HepG2 (cell line): ENCODE results near the gene WNK4. TPM values are rescaled to one million over a fixed set of nuclear protein-coding genes. Genes with fewer than 3 reads are reported as not detected.

Experiments used
- AHDC1 ChIP-seq: sonication (generic); formaldehyde crosslinking; IDR thresholded peaks from 2 replicates; pipeline ENCODE4 v1.5.1; 2020; ENCODE audit warnings: mild to moderate bottlenecking, missing genetic modification reagents, borderline replicate concordance
- ATAD3A ChIP-seq: sonication (generic); formaldehyde crosslinking; IDR thresholded peaks from 2 replicates; pipeline ENCODE4 v1.4.0; 2020; ENCODE audit warnings: missing genetic modification reagents
- BCL3 ChIP-seq: sonication (generic); formaldehyde crosslinking; IDR thresholded peaks from 2 replicates; pipeline ENCODE4 v1.5.1; 2020; ENCODE audit warnings: mild to moderate bottlenecking, missing genetic modification reagents, moderate library complexity
- BCL6 ChIP-seq: IDR thresholded peaks from 2 replicates; pipeline ENCODE4 v1.6.1; 2016; ENCODE audit warnings: missing genetic modification reagents, missing compliant biosample characterization
- CEBPB ChIP-seq: IDR thresholded peaks from 2 replicates; pipeline ENCODE4 v1.6.1; 2011; ENCODE audit warnings: low read depth, low read length, improper control_type of control experiment, borderline replicate concordance
- DNMT1 ChIP-seq: sonication (generic); formaldehyde crosslinking; IDR thresholded peaks from 2 replicates; pipeline ENCODE4 v1.5.1; 2020; ENCODE audit warnings: mild to moderate bottlenecking, missing genetic modification reagents
- DRAP1 ChIP-seq: IDR thresholded peaks from 2 replicates; pipeline ENCODE4 v1.6.1; 2016; ENCODE audit warnings: missing genetic modification reagents, missing compliant biosample characterization
- FOXA3 ChIP-seq: IDR thresholded peaks from 2 replicates; pipeline ENCODE4 v1.6.1; 2016; ENCODE audit warnings: missing genetic modification reagents, missing compliant biosample characterization
- HOXA3 ChIP-seq: sonication (generic); formaldehyde crosslinking; IDR thresholded peaks from 2 replicates; pipeline ENCODE4 v1.5.0; 2020; ENCODE audit warnings: missing genetic modification reagents
- ISL2 ChIP-seq: sonication (generic); formaldehyde crosslinking; IDR thresholded peaks from 2 replicates; pipeline ENCODE4 v1.5.0; 2020; ENCODE audit warnings: missing genetic modification reagents
- KDM1A ChIP-seq: IDR thresholded peaks from 2 replicates; pipeline ENCODE4 v1.6.1; 2016; ENCODE audit warnings: missing compliant biosample characterization
- LRRFIP1 ChIP-seq: sonication (generic); formaldehyde crosslinking; conservative IDR thresholded peaks from 2 replicates; pipeline ENCODE4 v1.4.0; 2020; ENCODE audit warnings: missing genetic modification reagents
- MED13 ChIP-seq: sonication (generic); formaldehyde crosslinking; IDR thresholded peaks from 2 replicates; pipeline ENCODE4 v1.5.0; 2020; ENCODE audit warnings: missing genetic modification reagents
- POLR2AphosphoS5 ChIP-seq: IDR thresholded peaks from 2 replicates; pipeline ENCODE4 v1.6.1; 2012; ENCODE audit warnings: low read depth, low read length
- REL ChIP-seq: sonication (generic); formaldehyde crosslinking; conservative IDR thresholded peaks from 2 replicates; pipeline ENCODE4 v1.8.0; 2022; ENCODE audit warnings: mild to moderate bottlenecking, missing genetic modification reagents, moderate library complexity
- STAT5B ChIP-seq: sonication (generic); formaldehyde crosslinking; IDR thresholded peaks from 2 replicates; pipeline ENCODE4 v1.4.0; 2020; ENCODE audit warnings: missing genetic modification reagents
- ZBTB25 ChIP-seq: IDR thresholded peaks from 2 replicates; pipeline ENCODE4 v1.6.1; 2018; ENCODE audit warnings: missing genetic modification reagents
- ZMYM3 ChIP-seq: sonication (generic); formaldehyde crosslinking; IDR thresholded peaks from 2 replicates; pipeline ENCODE4 v1.5.1; 2020; ENCODE audit warnings: mild to moderate bottlenecking, missing genetic modification reagents
- ZNF251 ChIP-seq: sonication (generic); formaldehyde crosslinking; IDR thresholded peaks from 2 replicates; pipeline ENCODE4 v1.9.0; 2021; ENCODE audit warnings: mild to moderate bottlenecking, missing genetic modification reagents
- polyA plus RNA-seq, 8 experiments: library from polyadenylated mRNA; depleted of rRNA in 3 of 8; stranded (reverse) in 7 of 8; unstranded in 1 of 8; fragments of >200 nt; fragmentation: Illumina TruSeq in 4 of 8; extraction: Trizol in 4 of 8; gene quantifications; 2 replicates each; pipeline versions ENCODE4 v1.2.1 to v1.2.3, GENCODE V29; 2011 to 2016; ENCODE audit warnings: low read depth in 4 of 8, missing spikeins in 1 of 8, mixed read lengths in 1 of 8; ENCODE audit not compliant: insufficient read depth in 1 of 8
- total RNA-seq, 5 experiments: library from RNA; depleted of rRNA; stranded (reverse); fragments of >200 nt; fragmentation: Illumina TruSeq; extraction: Trizol; gene quantifications; 2 replicates each; pipeline ENCODE4 v1.2.3, GENCODE V29; 2016; ENCODE audit warnings: low read depth in 1 of 5

WNK4 gene
- total and polyA plus RNA-seq, 2 of the 13 experiments (the other 11 are each of a cell fraction or from before 2014, with no cell fraction given): 2.7 to 13.7 TPM

GRCh38 chr17:42832213-42832933 is 52.0 kb downstream of the WNK4 start (continued):
- TF ChIP-seq ZBTB25 (CRISPR knock-in tag) (no peak), ZNF251 (CRISPR knock-in tag) (no peak), CEBPB (no peak), LRRFIP1 (CRISPR knock-in tag) (no peak), BCL3 (CRISPR knock-in tag) (no peak), HOXA3 (0 out of 2 replicates have a peak, but pooled peaks have one; percentile 15), MED13 (CRISPR knock-in tag) (no peak), DRAP1 (CRISPR knock-in tag) (peak; percentile 71; the same call in 1 of the 2 replicates), ZMYM3 (CRISPR knock-in tag) (no peak), REL (CRISPR knock-in tag) (0 out of 2 replicates have a peak, but pooled peaks have one; percentile 2), POLR2AphosphoS5 (peak; percentile 67; the same call in 1 of the 2 replicates), DNMT1 (CRISPR knock-in tag) (no peak), AHDC1 (CRISPR knock-in tag) (peak; percentile 41; the same call in 1 of the 2 replicates), STAT5B (CRISPR knock-in tag) (0 out of 2 replicates have a peak, but pooled peaks have one; percentile 56), ISL2 (CRISPR knock-in tag) (peak; percentile 23; the same call in 1 of the 2 replicates), BCL6 (CRISPR knock-in tag) (peak; percentile 16; the same call in 1 of the 2 replicates), ATAD3A (no peak), FOXA3 (CRISPR knock-in tag) (peak; percentile 75), KDM1A (no peak)
